ENCODE results near the gene RTN4R. TPM values are rescaled to one million over a fixed set of nuclear protein-coding genes. Genes with fewer than 3 reads are reported as not detected.
"Not testable (repeated sequence)": the region's sequence is repeated elsewhere in the genome, so short reads cannot be mapped to it uniquely, and the experiment has no call there.

Gene RTN4R
- total and polyA plus RNA-seq, 2 donors (not counting 1 experiment from before 2014, with no cell fraction given): 0.99 to 2.0 TPM

DNA sequence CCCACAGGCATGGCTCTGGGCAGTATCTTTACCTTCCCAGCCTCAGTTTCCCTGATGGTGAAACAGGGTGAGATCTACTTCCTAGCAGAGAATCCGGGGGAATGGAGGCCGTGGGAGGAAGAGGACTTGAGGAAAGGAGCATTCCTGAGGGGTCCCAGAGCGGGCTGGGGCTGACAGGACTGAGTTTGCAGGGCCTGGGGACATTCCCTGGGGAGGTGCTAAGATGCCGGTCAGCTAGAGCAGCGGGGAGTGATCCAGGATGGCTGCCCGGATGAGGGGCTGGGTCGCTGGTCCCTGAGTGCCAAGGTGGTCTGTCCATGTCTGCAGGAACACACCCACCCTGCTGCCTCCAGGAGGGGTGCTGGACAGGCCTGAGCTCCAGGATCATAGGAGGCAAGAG, 8.3 kb upstream of the RTN4R start:
- Histone ChIP-seq H3K4me3 (replicated peaks in 1 of 4; ENCODE audit: control extremely low read depth in 1 of 4, insufficient read depth in 1 of 4, low read depth in 3 of 4, low read length in 4 of 4) (no peak overlapping the region), H3K27ac (ENCODE audit: insufficient read depth, low read length) (no peak overlapping the region), H4K20me1 (ENCODE audit: control insufficient read depth, extremely low read depth, insufficient read depth, low read length) (no peaks in the 10 kb centered on the region), H2AFZ (ENCODE audit: low read length) (no peak overlapping the region), H3K9me3 (ENCODE audit: control insufficient read depth, insufficient read depth, low read depth, low read length) (no peaks in the 10 kb centered on the region), H3K9ac (ENCODE audit: insufficient read depth, low read length) (no peak overlapping the region), H3K4me1 (ENCODE audit: control insufficient read depth, extremely low read depth, insufficient read depth, low read length) (no peaks in the 10 kb centered on the region), H3K36me3 (ENCODE audit: control insufficient read depth, insufficient read depth, low read length) (no peaks in the 10 kb centered on the region), H3K27me3 (ENCODE audit: control insufficient read depth, insufficient read depth, low read length) (no peaks in the 10 kb centered on the region), H3K79me2 (ENCODE audit: control insufficient read depth, insufficient read depth, low read length) (no peaks in the 10 kb centered on the region), H3K4me2 (ENCODE audit: extremely low read depth, insufficient read depth, low read length) (no peak overlapping the region)
- DNase-seq (ENCODE audit: low read depth in 2 of 2): no peak
- TF ChIP-seq, protein P1, sequence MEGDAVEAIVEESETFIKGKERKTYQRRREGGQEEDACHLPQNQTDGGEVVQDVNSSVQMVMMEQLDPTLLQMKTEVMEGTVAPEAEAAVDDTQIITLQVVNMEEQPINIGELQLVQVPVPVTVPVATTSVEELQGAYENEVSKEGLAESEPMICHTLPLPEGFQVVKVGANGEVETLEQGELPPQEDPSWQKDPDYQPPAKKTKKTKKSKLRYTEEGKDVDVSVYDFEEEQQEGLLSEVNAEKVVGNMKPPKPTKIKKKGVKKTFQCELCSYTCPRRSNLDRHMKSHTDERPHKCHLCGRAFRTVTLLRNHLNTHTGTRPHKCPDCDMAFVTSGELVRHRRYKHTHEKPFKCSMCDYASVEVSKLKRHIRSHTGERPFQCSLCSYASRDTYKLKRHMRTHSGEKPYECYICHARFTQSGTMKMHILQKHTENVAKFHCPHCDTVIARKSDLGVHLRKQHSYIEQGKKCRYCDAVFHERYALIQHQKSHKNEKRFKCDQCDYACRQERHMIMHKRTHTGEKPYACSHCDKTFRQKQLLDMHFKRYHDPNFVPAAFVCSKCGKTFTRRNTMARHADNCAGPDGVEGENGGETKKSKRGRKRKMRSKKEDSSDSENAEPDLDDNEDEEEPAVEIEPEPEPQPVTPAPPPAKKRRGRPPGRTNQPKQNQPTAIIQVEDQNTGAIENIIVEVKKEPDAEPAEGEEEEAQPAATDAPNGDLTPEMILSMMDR (conservative IDR thresholded peaks at IDR 0.05 in 1 of 2, IDR thresholded peaks at IDR 0.05 in 1 of 2; ENCODE audit: low read depth in 1 of 2, low read length in 2 of 2): no peak
- TF ChIP-seq EZH2 (IDR thresholded peaks at IDR 0.05; ENCODE audit: low read length, missing control alignments): no peak

GRCh38 chr22:20275836-20276235, 7.7 kb upstream of the RTN4R start:
- Histone ChIP-seq H3K4me1 (ENCODE audit: control insufficient read depth, extremely low read depth, insufficient read depth, low read length) (no peaks in the 10 kb centered on the region), H3K9me3 (ENCODE audit: control insufficient read depth, insufficient read depth, low read depth, low read length) (no peaks in the 10 kb centered on the region), H3K9ac (ENCODE audit: insufficient read depth, low read length) (no peak overlapping the region), H2AFZ (ENCODE audit: low read length) (no peak overlapping the region), H4K20me1 (ENCODE audit: control insufficient read depth, extremely low read depth, insufficient read depth, low read length) (no peaks in the 10 kb centered on the region), H3K4me3 (replicated peaks in 1 of 4; ENCODE audit: control extremely low read depth in 1 of 4, insufficient read depth in 1 of 4, low read depth in 3 of 4, low read length in 4 of 4) (no peak overlapping the region), H3K4me2 (ENCODE audit: extremely low read depth, insufficient read depth, low read length) (no peak overlapping the region), H3K79me2 (ENCODE audit: control insufficient read depth, insufficient read depth, low read length) (no peaks in the 10 kb centered on the region), H3K36me3 (ENCODE audit: control insufficient read depth, insufficient read depth, low read length) (no peaks in the 10 kb centered on the region), H3K27me3 (ENCODE audit: control insufficient read depth, insufficient read depth, low read length) (no peaks in the 10 kb centered on the region), H3K27ac (ENCODE audit: insufficient read depth, low read length) (no peak overlapping the region)
- no peak for DNase-seq (ENCODE audit: low read depth in 2 of 2)
- TF ChIP-seq, protein P1 (conservative IDR thresholded peaks at IDR 0.05 in 1 of 2, IDR thresholded peaks at IDR 0.05 in 1 of 2; ENCODE audit: low read depth in 1 of 2, low read length in 2 of 2): no peak
- TF ChIP-seq EZH2 (IDR thresholded peaks at IDR 0.05; ENCODE audit: low read length, missing control alignments): no peak

DNA sequence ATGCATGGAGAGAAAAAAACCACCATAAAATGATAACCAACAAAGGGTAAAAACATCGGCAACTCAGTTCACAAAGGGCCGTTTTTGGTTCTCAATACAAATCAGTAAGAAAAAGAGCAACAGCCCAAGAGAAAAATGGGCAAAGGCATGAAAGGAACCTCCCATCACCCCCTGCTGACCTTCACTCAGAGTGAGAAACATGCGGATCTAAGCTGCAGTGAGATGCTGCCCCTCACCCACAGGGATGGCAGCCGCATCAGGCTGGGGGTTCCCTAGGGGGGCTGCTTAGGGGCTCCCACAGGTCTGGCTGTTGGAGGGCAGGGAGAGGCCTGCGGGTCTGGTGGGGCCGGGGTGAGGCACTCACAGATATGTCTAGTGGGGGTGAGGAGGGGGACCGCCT, 7.2 kb upstream of the RTN4R start:
- not testable (repeated sequence) for DNase-seq (ENCODE audit: low read depth in 2 of 2); H3K4me2 ChIP-seq (ENCODE audit: extremely low read depth, insufficient read depth, low read length); H2AFZ ChIP-seq (ENCODE audit: low read length); H3K4me3 ChIP-seq (replicated peaks in 1 of 4; ENCODE audit: control extremely low read depth in 1 of 4, insufficient read depth in 1 of 4, low read depth in 3 of 4, low read length in 4 of 4); H3K36me3 ChIP-seq (ENCODE audit: control insufficient read depth, insufficient read depth, low read length); H3K4me1 ChIP-seq (ENCODE audit: control insufficient read depth, extremely low read depth, insufficient read depth, low read length); H3K27ac ChIP-seq (ENCODE audit: insufficient read depth, low read length); H3K27me3 ChIP-seq (ENCODE audit: control insufficient read depth, insufficient read depth, low read length); H4K20me1 ChIP-seq (ENCODE audit: control insufficient read depth, extremely low read depth, insufficient read depth, low read length); H3K79me2 ChIP-seq (ENCODE audit: control insufficient read depth, insufficient read depth, low read length); H3K9me3 ChIP-seq (ENCODE audit: control insufficient read depth, insufficient read depth, low read depth, low read length); H3K9ac ChIP-seq (ENCODE audit: insufficient read depth, low read length)

DNA sequence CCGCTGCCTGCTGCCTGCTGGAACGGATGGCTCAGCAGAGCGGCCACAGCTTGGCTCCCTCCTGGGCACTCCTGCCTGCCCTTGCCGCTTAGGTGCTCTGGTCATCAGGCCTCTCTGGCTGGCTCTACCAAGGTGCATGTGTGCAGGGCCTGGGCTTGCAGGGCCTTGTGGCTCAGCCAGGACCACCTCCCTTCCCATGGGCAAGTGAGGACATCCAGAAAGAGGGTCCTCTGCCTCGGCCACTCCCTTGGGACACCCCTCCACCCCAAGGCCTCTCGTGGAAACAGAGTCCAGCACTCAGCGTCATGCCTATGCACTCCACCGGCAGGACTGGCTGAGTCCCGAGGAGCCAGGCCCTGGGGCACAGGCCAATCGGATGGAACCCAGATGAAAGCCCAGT, 6.3 kb upstream of the RTN4R start:
- not testable (repeated sequence) for H3K4me2 ChIP-seq (ENCODE audit: extremely low read depth, insufficient read depth, low read length); H3K79me2 ChIP-seq (ENCODE audit: control insufficient read depth, insufficient read depth, low read length); H3K27me3 ChIP-seq (ENCODE audit: control insufficient read depth, insufficient read depth, low read length); H3K4me3 ChIP-seq (replicated peaks in 1 of 4; ENCODE audit: control extremely low read depth in 1 of 4, insufficient read depth in 1 of 4, low read depth in 3 of 4, low read length in 4 of 4); DNase-seq (ENCODE audit: low read depth in 2 of 2); H3K27ac ChIP-seq (ENCODE audit: insufficient read depth, low read length); H3K36me3 ChIP-seq (ENCODE audit: control insufficient read depth, insufficient read depth, low read length); H3K9me3 ChIP-seq (ENCODE audit: control insufficient read depth, insufficient read depth, low read depth, low read length); H3K9ac ChIP-seq (ENCODE audit: insufficient read depth, low read length); H2AFZ ChIP-seq (ENCODE audit: low read length); H4K20me1 ChIP-seq (ENCODE audit: control insufficient read depth, extremely low read depth, insufficient read depth, low read length); H3K4me1 ChIP-seq (ENCODE audit: control insufficient read depth, extremely low read depth, insufficient read depth, low read length)

Measured in fibroblast of lung (primary cell).